Peyer's patch (tissue), 4 donors: ENCODE results near the gene FAT1.

Experiments used
- POLR2A ChIP-seq, 2 donors: fragments of 450-650 bp; IDR thresholded peaks; one replicate each; pipeline ENCODE4 v1.5.1; 2017; ENCODE audit warnings: antibody characterized with exemption in 2 of 2, mild to moderate bottlenecking in 2 of 2, moderate library complexity in 2 of 2
- TF ChIP-seq, protein P1 (sequence below), 6 experiments: fragments of 450-650 bp in 4 of 6; fragments of 200-600 bp in 2 of 6; sonication (generic) in 1 of 6; IDR thresholded peaks; one replicate each; pipeline ENCODE4 v1.5.1; 2017 to 2019; ENCODE audit warnings: antibody characterized with exemption in 6 of 6, mild to moderate bottlenecking in 3 of 6, moderate library complexity in 1 of 6

- TF ChIP-seq, protein P1, sequence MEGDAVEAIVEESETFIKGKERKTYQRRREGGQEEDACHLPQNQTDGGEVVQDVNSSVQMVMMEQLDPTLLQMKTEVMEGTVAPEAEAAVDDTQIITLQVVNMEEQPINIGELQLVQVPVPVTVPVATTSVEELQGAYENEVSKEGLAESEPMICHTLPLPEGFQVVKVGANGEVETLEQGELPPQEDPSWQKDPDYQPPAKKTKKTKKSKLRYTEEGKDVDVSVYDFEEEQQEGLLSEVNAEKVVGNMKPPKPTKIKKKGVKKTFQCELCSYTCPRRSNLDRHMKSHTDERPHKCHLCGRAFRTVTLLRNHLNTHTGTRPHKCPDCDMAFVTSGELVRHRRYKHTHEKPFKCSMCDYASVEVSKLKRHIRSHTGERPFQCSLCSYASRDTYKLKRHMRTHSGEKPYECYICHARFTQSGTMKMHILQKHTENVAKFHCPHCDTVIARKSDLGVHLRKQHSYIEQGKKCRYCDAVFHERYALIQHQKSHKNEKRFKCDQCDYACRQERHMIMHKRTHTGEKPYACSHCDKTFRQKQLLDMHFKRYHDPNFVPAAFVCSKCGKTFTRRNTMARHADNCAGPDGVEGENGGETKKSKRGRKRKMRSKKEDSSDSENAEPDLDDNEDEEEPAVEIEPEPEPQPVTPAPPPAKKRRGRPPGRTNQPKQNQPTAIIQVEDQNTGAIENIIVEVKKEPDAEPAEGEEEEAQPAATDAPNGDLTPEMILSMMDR (IDR thresholded peaks at IDR 0.05), result no peak
- no peak for TF ChIP-seq POLR2A (IDR thresholded peaks at IDR 0.05)
Measured at GRCh38 chr4:186702940-186703339, 20.7 kb downstream of the FAT1 start.
